Measurements from ENCODE around the gene TMEM52B.

DNA sequence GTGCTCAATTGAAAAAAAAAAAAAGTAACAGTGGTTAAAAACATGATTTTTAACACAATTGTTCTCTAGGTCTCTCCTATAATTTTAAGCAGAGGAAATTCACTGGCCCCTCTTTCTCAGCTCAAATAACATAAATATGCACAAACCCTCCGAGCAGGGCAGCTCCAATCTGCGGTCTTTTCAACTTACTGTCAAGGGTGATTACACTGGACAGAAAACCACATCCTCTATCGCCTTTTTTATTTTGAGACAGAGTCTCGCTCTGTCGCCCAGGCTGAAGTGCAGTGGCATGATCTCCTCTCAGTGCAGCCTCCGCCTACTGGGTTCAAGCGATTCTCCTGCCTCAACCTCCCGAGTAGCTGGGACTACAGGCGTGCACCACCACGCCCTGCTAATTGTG is 17.4 kb downstream of the TMEM52B start:
- TF ChIP-seq, protein P1, sequence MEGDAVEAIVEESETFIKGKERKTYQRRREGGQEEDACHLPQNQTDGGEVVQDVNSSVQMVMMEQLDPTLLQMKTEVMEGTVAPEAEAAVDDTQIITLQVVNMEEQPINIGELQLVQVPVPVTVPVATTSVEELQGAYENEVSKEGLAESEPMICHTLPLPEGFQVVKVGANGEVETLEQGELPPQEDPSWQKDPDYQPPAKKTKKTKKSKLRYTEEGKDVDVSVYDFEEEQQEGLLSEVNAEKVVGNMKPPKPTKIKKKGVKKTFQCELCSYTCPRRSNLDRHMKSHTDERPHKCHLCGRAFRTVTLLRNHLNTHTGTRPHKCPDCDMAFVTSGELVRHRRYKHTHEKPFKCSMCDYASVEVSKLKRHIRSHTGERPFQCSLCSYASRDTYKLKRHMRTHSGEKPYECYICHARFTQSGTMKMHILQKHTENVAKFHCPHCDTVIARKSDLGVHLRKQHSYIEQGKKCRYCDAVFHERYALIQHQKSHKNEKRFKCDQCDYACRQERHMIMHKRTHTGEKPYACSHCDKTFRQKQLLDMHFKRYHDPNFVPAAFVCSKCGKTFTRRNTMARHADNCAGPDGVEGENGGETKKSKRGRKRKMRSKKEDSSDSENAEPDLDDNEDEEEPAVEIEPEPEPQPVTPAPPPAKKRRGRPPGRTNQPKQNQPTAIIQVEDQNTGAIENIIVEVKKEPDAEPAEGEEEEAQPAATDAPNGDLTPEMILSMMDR (IDR thresholded peaks at IDR 0.05) = no peak
- no peak for TF ChIP-seq POLR2A (IDR thresholded peaks at IDR 0.05)
